Measurements from ENCODE around the gene C16orf92. TPM values are rescaled to one million over a fixed set of nuclear protein-coding genes. Genes with fewer than 3 reads are reported as not detected.
"Not testable (repeated sequence)": the region's sequence is repeated elsewhere in the genome, so short reads cannot be mapped to it uniquely, and the experiment has no call there.

Gene C16orf92
- total RNA-seq, 2 donors from 2014 or later, result not detected

DNA sequence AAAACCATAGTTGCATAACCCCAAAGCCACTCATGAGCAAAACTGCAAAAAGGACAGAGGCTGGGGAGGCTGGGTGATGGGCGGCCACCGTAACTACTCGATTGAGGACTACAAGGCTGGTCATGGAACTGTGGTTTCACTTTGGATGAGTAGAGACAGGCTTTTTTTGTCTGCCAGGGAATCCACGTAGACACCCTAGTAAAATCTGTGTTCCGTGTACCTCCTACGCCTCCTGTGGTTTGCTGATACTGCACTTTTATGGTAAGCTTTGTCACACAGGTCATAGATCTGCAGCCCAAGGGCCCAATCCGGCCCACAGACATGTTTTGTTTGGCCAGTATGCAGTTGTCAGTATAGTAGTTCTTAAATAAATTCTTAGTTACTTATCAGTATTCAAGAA is 10.3 kb downstream of the C16orf92 start:
- Mint-ChIP-seq H3K27ac (no peak overlapping the region), H3K36me3 (ENCODE audit: low read depth) (no peaks in the 10 kb centered on the region), H3K4me3 (no peak overlapping the region), H3K27me3 (ENCODE audit: insufficient read depth) (peaks cover 74% of the 10 kb centered on the region), H3K9me3 (no peaks in the 10 kb centered on the region), H3K4me1 (peaks cover 2% of the 10 kb centered on the region)
- 87 to 93% methylated on average over 5 to 7 of the region's 7 CpGs for whole genome bisulfite sequencing, 2 experiments (ENCODE audit: insufficient coverage in 1 of 2, insufficient read length in 1 of 2)
- DNase-seq, result no peak
- Histone ChIP-seq H3K4me1 (ENCODE audit: control insufficient read depth, insufficient read depth, low read length) (no peaks in the 10 kb centered on the region), H3K36me3 (ENCODE audit: control insufficient read depth, insufficient read depth, low read length) (no peaks in the 10 kb centered on the region), H3K9ac (ENCODE audit: extremely low read depth, low read length, poor library complexity, severe bottlenecking) (no peak overlapping the region), H3K4me3 (ENCODE audit: low read length) (no peak overlapping the region), H3K9me3 (ENCODE audit: control insufficient read depth, low read length) (no peaks in the 10 kb centered on the region), H3K27ac (ENCODE audit: low read depth, low read length) (no peak overlapping the region), H3K27me3 (ENCODE audit: control insufficient read depth, insufficient read depth, low read length, poor library complexity, severe bottlenecking) (peaks cover 42% of the 10 kb centered on the region)
- TF ChIP-seq, protein P1, sequence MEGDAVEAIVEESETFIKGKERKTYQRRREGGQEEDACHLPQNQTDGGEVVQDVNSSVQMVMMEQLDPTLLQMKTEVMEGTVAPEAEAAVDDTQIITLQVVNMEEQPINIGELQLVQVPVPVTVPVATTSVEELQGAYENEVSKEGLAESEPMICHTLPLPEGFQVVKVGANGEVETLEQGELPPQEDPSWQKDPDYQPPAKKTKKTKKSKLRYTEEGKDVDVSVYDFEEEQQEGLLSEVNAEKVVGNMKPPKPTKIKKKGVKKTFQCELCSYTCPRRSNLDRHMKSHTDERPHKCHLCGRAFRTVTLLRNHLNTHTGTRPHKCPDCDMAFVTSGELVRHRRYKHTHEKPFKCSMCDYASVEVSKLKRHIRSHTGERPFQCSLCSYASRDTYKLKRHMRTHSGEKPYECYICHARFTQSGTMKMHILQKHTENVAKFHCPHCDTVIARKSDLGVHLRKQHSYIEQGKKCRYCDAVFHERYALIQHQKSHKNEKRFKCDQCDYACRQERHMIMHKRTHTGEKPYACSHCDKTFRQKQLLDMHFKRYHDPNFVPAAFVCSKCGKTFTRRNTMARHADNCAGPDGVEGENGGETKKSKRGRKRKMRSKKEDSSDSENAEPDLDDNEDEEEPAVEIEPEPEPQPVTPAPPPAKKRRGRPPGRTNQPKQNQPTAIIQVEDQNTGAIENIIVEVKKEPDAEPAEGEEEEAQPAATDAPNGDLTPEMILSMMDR (conservative IDR thresholded peaks at IDR 0.05), result no peak

DNA sequence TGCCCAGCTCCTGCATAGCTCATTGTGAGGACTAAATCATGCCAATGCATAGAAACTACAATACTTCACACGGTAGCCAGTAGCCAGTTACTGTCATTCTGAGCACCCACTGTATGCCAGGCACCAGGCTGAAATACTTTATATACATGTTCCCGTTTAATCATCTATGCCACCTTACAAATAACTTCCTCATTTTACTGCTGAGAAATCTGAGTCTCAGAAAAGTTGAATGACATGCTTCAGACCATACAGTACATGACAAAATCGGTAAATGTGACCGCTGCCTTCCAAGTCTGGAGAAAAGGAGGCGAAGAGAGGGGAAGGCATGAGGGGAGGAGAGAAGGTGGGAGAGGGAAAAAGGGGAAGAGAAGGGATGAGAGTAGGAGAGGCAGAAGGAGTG is 17.2 kb downstream of the C16orf92 start:
- Histone ChIP-seq H3K9ac (ENCODE audit: extremely low read depth, low read length, poor library complexity, severe bottlenecking) (no peak overlapping the region), H3K4me1 (ENCODE audit: control insufficient read depth, insufficient read depth, low read length) (no peaks in the 10 kb centered on the region), H3K36me3 (ENCODE audit: control insufficient read depth, insufficient read depth, low read length) (no peaks in the 10 kb centered on the region), H3K27ac (ENCODE audit: low read depth, low read length) (no peak overlapping the region), H3K9me3 (ENCODE audit: control insufficient read depth, low read length) (no peaks in the 10 kb centered on the region), H3K4me3 (ENCODE audit: low read length) (no peak overlapping the region), H3K27me3 (ENCODE audit: control insufficient read depth, insufficient read depth, low read length, poor library complexity, severe bottlenecking) (peaks cover 23% of the 10 kb centered on the region)
- no peak for DNase-seq
- Mint-ChIP-seq H3K36me3 (ENCODE audit: low read depth) (no peaks in the 10 kb centered on the region), H3K27ac (no peak overlapping the region), H3K9me3 (no peaks in the 10 kb centered on the region), H3K27me3 (ENCODE audit: insufficient read depth) (peaks cover 29% of the 10 kb centered on the region), H3K4me3 (no peak overlapping the region), H3K4me1 (no peaks in the 10 kb centered on the region)
- TF ChIP-seq, protein P1 (conservative IDR thresholded peaks at IDR 0.05), result no peak
- WGBS, 2 experiments (ENCODE audit: insufficient coverage in 1 of 2, insufficient read length in 1 of 2), result 61 to 87% methylated on average over 2 to 5 of the region's 5 CpGs

DNA sequence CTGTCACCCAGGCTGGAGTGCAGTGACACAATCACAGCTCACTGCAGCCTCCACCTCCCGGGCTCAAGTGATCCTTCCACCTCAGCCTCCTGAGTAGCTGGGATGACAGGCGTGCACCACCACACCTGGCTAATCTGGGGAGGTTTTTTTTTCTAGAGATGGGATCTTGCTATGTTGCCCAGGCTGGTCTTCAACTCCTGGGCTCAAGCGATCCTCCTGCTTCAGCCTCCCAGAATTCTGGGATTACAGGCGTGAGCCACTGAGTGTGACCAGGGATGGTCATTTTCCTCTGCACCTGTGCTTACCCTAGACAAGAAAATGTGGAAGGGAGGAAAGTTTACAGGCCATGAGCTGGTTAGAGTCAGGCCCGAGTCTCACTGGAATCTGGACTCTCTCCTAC is 17.7 kb downstream of the C16orf92 start:
- H3K27ac ChIP-seq (ENCODE audit: low read depth, low read length); H3K4me3 Mint-ChIP-seq; DNase-seq; H3K4me3 ChIP-seq (ENCODE audit: low read length); H3K4me1 Mint-ChIP-seq; H3K27ac Mint-ChIP-seq; H3K9ac ChIP-seq (ENCODE audit: extremely low read depth, low read length, poor library complexity, severe bottlenecking); H3K4me1 ChIP-seq (ENCODE audit: control insufficient read depth, insufficient read depth, low read length); H3K9me3 Mint-ChIP-seq; H3K36me3 Mint-ChIP-seq (ENCODE audit: low read depth); H3K9me3 ChIP-seq (ENCODE audit: control insufficient read depth, low read length); H3K36me3 ChIP-seq (ENCODE audit: control insufficient read depth, insufficient read depth, low read length): not testable (repeated sequence)
- 92 to 97% methylated on average over 3 to 5 of the region's 5 CpGs for WGBS, 2 experiments (ENCODE audit: insufficient coverage in 1 of 2, insufficient read length in 1 of 2)
- H3K27me3 Mint-ChIP-seq (ENCODE audit: insufficient read depth), result peaks cover 26% of the 10 kb centered on the region
- peaks cover 18% of the 10 kb centered on the region for H3K27me3 ChIP-seq (ENCODE audit: control insufficient read depth, insufficient read depth, low read length, poor library complexity, severe bottlenecking)

- H3K36me3 Mint-ChIP-seq (ENCODE audit: low read depth), result no peaks in the 10 kb centered on the region
- TF ChIP-seq, protein P1 (conservative IDR thresholded peaks at IDR 0.05), result peak; percentile 72
- H3K4me1 Mint-ChIP-seq, result no peaks in the 10 kb centered on the region
- no peak overlapping the region for H3K4me3 Mint-ChIP-seq
- no peaks in the 10 kb centered on the region for H3K9me3 Mint-ChIP-seq
- 43 to 60% methylated on average over 1 of the region's 5 CpGs for WGBS, 2 experiments (ENCODE audit: insufficient coverage in 1 of 2, insufficient read length in 1 of 2)
- peaks cover 18% of the 10 kb centered on the region for H3K27me3 Mint-ChIP-seq (ENCODE audit: insufficient read depth)
- no peak for DNase-seq
- no peak overlapping the region for H3K27ac Mint-ChIP-seq
- Histone ChIP-seq H3K9me3 (ENCODE audit: control insufficient read depth, low read length) (no peaks in the 10 kb centered on the region), H3K4me3 (ENCODE audit: low read length) (no peak overlapping the region), H3K27ac (ENCODE audit: low read depth, low read length) (no peak overlapping the region), H3K27me3 (ENCODE audit: control insufficient read depth, insufficient read depth, low read length, poor library complexity, severe bottlenecking) (peaks cover 8% of the 10 kb centered on the region), H3K36me3 (ENCODE audit: control insufficient read depth, insufficient read depth, low read length) (no peaks in the 10 kb centered on the region), H3K9ac (ENCODE audit: extremely low read depth, low read length, poor library complexity, severe bottlenecking) (no peak overlapping the region), H3K4me1 (ENCODE audit: control insufficient read depth, insufficient read depth, low read length) (no peaks in the 10 kb centered on the region)
Observed at GRCh38 chr16:30041841-30042240, 18.8 kb downstream of the C16orf92 start.

All from endodermal cell (in vitro differentiated cells).